A549 (cell line): ENCODE measurements around the gene DOCK9. TPM values are rescaled to one million over a fixed set of nuclear protein-coding genes. Genes with fewer than 3 reads are reported as not detected.

Experiments used
- ATAC-seq, 2 experiments: fragments of 200-7000 bp in 1 of 2; fragments of >200 bp in 1 of 2; cut with Nextera tagmentation in 1 of 2; cut with Tn5 transposase in 1 of 2; 3 replicates each; pipeline versions ENCODE4 v1.8.0 to v1.9.1; 2018 to 2020; ENCODE audit warnings: mild to moderate bottlenecking in 1 of 2, moderate library complexity in 1 of 2
- CTCF ChIA-PET: fragments of 300-600 bp; sonication (Branson Sonifier 250); formaldehyde crosslinking; extraction: SDS; loops from one replicate; lab custom pipeline; 2021; ENCODE audit warnings: antibody characterized with exemption, inconsistent platforms; lab: Yijun Ruan, JAX
- POLR2A ChIA-PET: fragments of 350-600 bp; formaldehyde crosslinking; extraction: SDS; loops from one replicate; lab custom pipeline; 2021; ENCODE audit warnings: antibody characterized with exemption, inconsistent platforms; lab: Yijun Ruan, JAX
- DNase-seq, 2 experiments: peaks; one replicate each; pipeline versions ENCODE4 v3.0.0 to v3.0.0-alpha.2; 2011 to 2016; ENCODE audit warnings: low read depth in 1 of 2, low spot score in 1 of 2
- FAIRE-seq: peaks from 2 replicates; lab custom pipeline; 2011; peaks lifted over from hg19 to GRCh38; lab: Jason Lieb, UNC
- H3K27ac ChIP-seq, 2 experiments: fragments of >200 bp; sonication (Bioruptor Twin); formaldehyde crosslinking; 3 replicates each; pipeline ENCODE4 v1.5.1; 2016 to 2017
- H3K4me1 ChIP-seq: fragments of >200 bp; sonication (Bioruptor Twin); formaldehyde crosslinking; 3 replicates; pipeline ENCODE4 v1.6.1; 2016
- H3K4me2 ChIP-seq: fragments of >200 bp; sonication (Bioruptor Twin); formaldehyde crosslinking; 3 replicates; pipeline ENCODE4 v1.6.1; 2016
- H3K4me3 ChIP-seq: fragments of >200 bp; sonication (Bioruptor Twin); formaldehyde crosslinking; 3 replicates; pipeline ENCODE4 v1.5.1; 2016
- H3K9me3 ChIP-seq: fragments of >200 bp; sonication (Bioruptor Twin); formaldehyde crosslinking; 3 replicates; pipeline ENCODE4 v1.6.1; 2016
- CBX2 ChIP-seq: fragments of 200-600 bp; sonication (generic); IDR thresholded peaks from 2 replicates; pipeline ENCODE4 v1.6.1; 2016; ENCODE audit warnings: low read depth, mild to moderate bottlenecking, borderline replicate concordance
- CBX8 ChIP-seq: fragments of 200-600 bp; sonication (generic); IDR thresholded peaks from 2 replicates; pipeline ENCODE4 v1.6.1; 2016
- CHD4 ChIP-seq: fragments of 200-600 bp; sonication (generic); IDR thresholded peaks from 2 replicates; pipeline ENCODE4 v1.6.1; 2016; ENCODE audit warnings: antibody characterized with exemption, mild to moderate bottlenecking, borderline replicate concordance
- EHF ChIP-seq: fragments of 250-450 bp; sonication (Bioruptor Pico); IDR thresholded peaks from 2 replicates; pipeline ENCODE4 v1.5.0; 2020; ENCODE audit warnings: mild to moderate bottlenecking
- EP300 ChIP-seq, 2 experiments: fragments of >200 bp; sonication (Bioruptor Twin); formaldehyde crosslinking; IDR thresholded peaks; 2 replicates in 1 of 2; 3 replicates in 1 of 2; pipeline ENCODE4 v1.6.1; 2016 to 2017
- ESRRA ChIP-seq: fragments of 150-350 bp; IDR thresholded peaks from 2 replicates; pipeline ENCODE4 v1.6.1; 2014; ENCODE audit warnings: mild to moderate bottlenecking, low read length, borderline replicate concordance
- FOXS1 ChIP-seq: fragments of 250-450 bp; sonication (Bioruptor Pico); IDR thresholded peaks from 2 replicates; pipeline ENCODE4 v1.5.0; 2020; ENCODE audit warnings: mild to moderate bottlenecking, moderate library complexity
- GATA3 ChIP-seq: IDR thresholded peaks from 2 replicates; pipeline ENCODE4 v1.6.1; 2012; ENCODE audit warnings: borderline replicate concordance
- HEYL ChIP-seq: fragments of 250-450 bp; sonication (Bioruptor Pico); IDR thresholded peaks from 2 replicates; pipeline ENCODE4 v1.8.0; 2021; ENCODE audit warnings: mild to moderate bottlenecking, moderate library complexity
- HOXB13 ChIP-seq: fragments of 250-450 bp; sonication (Bioruptor Pico); IDR thresholded peaks from 2 replicates; pipeline ENCODE4 v1.5.0; 2020; ENCODE audit warnings: low read depth, mild to moderate bottlenecking, moderate library complexity
- HOXB5 ChIP-seq: fragments of 250-450 bp; sonication (Bioruptor Pico); IDR thresholded peaks from 2 replicates; pipeline ENCODE4 v1.5.0; 2020; ENCODE audit warnings: mild to moderate bottlenecking, moderate library complexity
- JUN ChIP-seq, 2 experiments: fragments of >200 bp; sonication (Bioruptor Twin); formaldehyde crosslinking; IDR thresholded peaks; 2 replicates in 1 of 2; 3 replicates in 1 of 2; pipeline ENCODE4 v1.6.1; 2016 to 2017
- JUNB ChIP-seq: fragments of >200 bp; sonication (Bioruptor Twin); formaldehyde crosslinking; IDR thresholded peaks from 2 replicates; pipeline ENCODE4 v1.6.1; 2016
- KDM1A ChIP-seq: fragments of 200-600 bp; sonication (generic); IDR thresholded peaks from 2 replicates; pipeline ENCODE4 v1.6.1; 2016; ENCODE audit warnings: low read depth, mild to moderate bottlenecking
- MYC ChIP-seq: IDR thresholded peaks from 2 replicates; pipeline ENCODE4 v1.6.1; 2012; ENCODE audit warnings: mild to moderate bottlenecking, inconsistent platforms, low read length, improper control_type of control experiment, borderline replicate concordance
- NPAS2 ChIP-seq: fragments of 250-450 bp; sonication (Bioruptor Pico); IDR thresholded peaks from 2 replicates; pipeline ENCODE4 v1.8.0; 2022; ENCODE audit warnings: mild to moderate bottlenecking, moderate library complexity, borderline replicate concordance
- RAD21 ChIP-seq, 2 experiments: fragments of >200 bp in 1 of 2; sonication (Bioruptor Twin) in 1 of 2; formaldehyde crosslinking in 1 of 2; IDR thresholded peaks in 1 of 2; conservative IDR thresholded peaks in 1 of 2; 2 replicates in 1 of 2; 3 replicates in 1 of 2; pipeline ENCODE4 v1.6.1; 2012 to 2018; ENCODE audit warnings: inconsistent platforms in 1 of 2
- RCOR1 ChIP-seq: fragments of 150-350 bp; IDR thresholded peaks from 2 replicates; pipeline ENCODE4 v1.6.1; 2014; ENCODE audit warnings: antibody characterized with exemption, low read length, low read depth
- RFX5 ChIP-seq: fragments of 450-650 bp; IDR thresholded peaks from 2 replicates; pipeline ENCODE4 v1.7.1; 2014; ENCODE audit warnings: antibody characterized with exemption, mild to moderate bottlenecking, moderate library complexity
- RNF2 ChIP-seq: fragments of 200-600 bp; sonication (generic); IDR thresholded peaks from 2 replicates; pipeline ENCODE4 v1.6.1; 2016; ENCODE audit warnings: low read depth, mild to moderate bottlenecking, antibody characterized with exemption, moderate library complexity, borderline replicate concordance
- SMC3 ChIP-seq: fragments of >200 bp; sonication (Bioruptor Twin); formaldehyde crosslinking; IDR thresholded peaks from 3 replicates; pipeline ENCODE4 v1.6.1; 2018; ENCODE audit warnings: inconsistent platforms
- ZNF302 ChIP-seq: fragments of 250-450 bp; sonication (Bioruptor Pico); IDR thresholded peaks from 2 replicates; pipeline ENCODE4 v1.9.0; 2021; ENCODE audit warnings: inconsistent platforms, mild to moderate bottlenecking, moderate library complexity
- ZSCAN20 ChIP-seq: fragments of 250-450 bp; sonication (Bioruptor Pico); IDR thresholded peaks from 2 replicates; pipeline ENCODE4 v1.8.0; 2022; ENCODE audit warnings: mild to moderate bottlenecking, moderate library complexity
- WGBS: methylation state at CpG from one replicate; pipeline ENCODE4 v1.1.6; 2017; ENCODE audit errors: missing lambda C conversion rate; 5-methylcytosine and 5-hydroxymethylcytosine counted together
- polyA plus RNA-seq, 4 experiments: library from polyadenylated mRNA; depleted of rRNA in 3 of 4; stranded (reverse); fragments of >200 nt; fragmentation: RNase III in 1 of 4; extraction: RNeasy Plus Mini Kit Qiagen cat#74134 plus additional on column Dnase treatment in 1 of 4; gene quantifications; 2 replicates in 3 of 4; 3 replicates in 1 of 4; pipeline ENCODE4 v1.2.3, GENCODE V29; 2011 to 2017
- TF ChIP-seq, protein P1 (sequence below): fragments of 250-450 bp; sonication (Bioruptor Pico); IDR thresholded peaks from 2 replicates; pipeline ENCODE4 v1.5.0; 2020; ENCODE audit warnings: low read depth, mild to moderate bottlenecking, moderate library complexity
- TF ChIP-seq, protein P2 (sequence below): IDR thresholded peaks from 2 replicates; pipeline ENCODE4 v1.6.1; 2012
- TF ChIP-seq, protein P3 (sequence below): fragments of >200 bp; sonication (Bioruptor Twin); formaldehyde crosslinking; IDR thresholded peaks from 3 replicates; pipeline ENCODE4 v1.6.1; 2016
- TF ChIP-seq, protein P4 (sequence below): fragments of 200-600 bp; sonication (generic); IDR thresholded peaks from 2 replicates; pipeline ENCODE4 v1.6.1; 2016; ENCODE audit warnings: antibody characterized with exemption, mild to moderate bottlenecking, moderate library complexity
- TF ChIP-seq, protein P5 (sequence below): IDR thresholded peaks from 2 replicates; pipeline ENCODE4 v1.6.1; 2012; ENCODE audit warnings: low read depth, borderline replicate concordance
- TF ChIP-seq, protein P6 (sequence below): fragments of >200 bp; sonication (Bioruptor Twin); formaldehyde crosslinking; IDR thresholded peaks from 2 replicates; pipeline ENCODE4 v1.6.1; 2016

The DOCK9 gene
- polyA plus RNA-seq, 2 of the 4 experiments (the other 2 are of a cell fraction) = 34.0 to 43.9 TPM

DNA sequence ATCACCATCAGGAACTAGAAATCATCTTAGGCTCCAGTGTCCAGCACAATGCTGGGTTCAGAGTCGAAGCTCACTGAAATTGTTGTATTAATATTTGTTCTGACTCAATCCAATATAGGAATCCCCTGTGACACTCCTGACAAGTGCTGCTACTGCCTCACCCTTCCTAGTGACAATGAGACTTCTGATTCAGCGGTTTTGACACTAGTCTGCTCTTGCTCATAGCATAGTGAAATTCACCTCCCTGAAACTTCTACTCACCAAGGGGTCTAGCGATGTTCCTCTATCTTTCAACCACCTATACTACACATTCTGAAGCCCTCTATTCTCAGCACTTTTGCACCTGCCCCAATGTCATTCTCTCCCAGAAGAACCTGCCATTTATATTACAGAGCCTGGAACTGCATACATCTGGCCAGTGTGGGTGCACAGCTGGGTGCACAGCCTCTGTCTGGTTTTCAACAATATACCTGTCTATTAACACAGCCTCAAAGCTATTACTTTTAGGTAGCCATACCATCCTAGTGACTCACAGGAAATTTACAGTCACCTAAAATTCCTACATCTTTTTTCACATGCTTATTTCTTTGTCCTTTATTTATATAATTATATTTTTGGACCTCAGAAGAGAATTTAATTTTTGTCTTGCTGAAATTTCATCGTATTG, 88.3 kb downstream of the DOCK9 start:
- TF ChIP-seq JUNB = no peak
- TF ChIP-seq, protein P1, sequence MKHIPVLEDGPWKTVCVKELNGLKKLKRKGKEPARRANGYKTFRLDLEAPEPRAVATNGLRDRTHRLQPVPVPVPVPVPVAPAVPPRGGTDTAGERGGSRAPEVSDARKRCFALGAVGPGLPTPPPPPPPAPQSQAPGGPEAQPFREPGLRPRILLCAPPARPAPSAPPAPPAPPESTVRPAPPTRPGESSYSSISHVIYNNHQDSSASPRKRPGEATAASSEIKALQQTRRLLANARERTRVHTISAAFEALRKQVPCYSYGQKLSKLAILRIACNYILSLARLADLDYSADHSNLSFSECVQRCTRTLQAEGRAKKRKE (CRISPR knock-in tag) = no peak
- TF ChIP-seq HOXB5 = no peak
- no peak for TF ChIP-seq ESRRA
- TF ChIP-seq RAD21 (conservative IDR thresholded peaks at IDR 0.05 in 1 of 2, IDR thresholded peaks at IDR 0.05 in 1 of 2) = no peak
- TF ChIP-seq CBX8 = no peak
- TF ChIP-seq RCOR1 = no peak
- no peak for TF ChIP-seq RNF2
- no peak for TF ChIP-seq MYC
- TF ChIP-seq ZNF302 (CRISPR knock-in tag) = no peak
- TF ChIP-seq, protein P2, sequence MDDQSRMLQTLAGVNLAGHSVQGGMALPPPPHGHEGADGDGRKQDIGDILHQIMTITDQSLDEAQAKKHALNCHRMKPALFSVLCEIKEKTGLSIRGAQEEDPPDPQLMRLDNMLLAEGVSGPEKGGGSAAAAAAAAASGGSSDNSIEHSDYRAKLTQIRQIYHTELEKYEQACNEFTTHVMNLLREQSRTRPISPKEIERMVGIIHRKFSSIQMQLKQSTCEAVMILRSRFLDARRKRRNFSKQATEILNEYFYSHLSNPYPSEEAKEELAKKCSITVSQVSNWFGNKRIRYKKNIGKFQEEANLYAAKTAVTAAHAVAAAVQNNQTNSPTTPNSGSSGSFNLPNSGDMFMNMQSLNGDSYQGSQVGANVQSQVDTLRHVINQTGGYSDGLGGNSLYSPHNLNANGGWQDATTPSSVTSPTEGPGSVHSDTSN = no peak
- TF ChIP-seq HOXB13 (CRISPR knock-in tag) = no peak
- no peak for TF ChIP-seq NPAS2 (CRISPR knock-in tag)
- TF ChIP-seq, protein P3, sequence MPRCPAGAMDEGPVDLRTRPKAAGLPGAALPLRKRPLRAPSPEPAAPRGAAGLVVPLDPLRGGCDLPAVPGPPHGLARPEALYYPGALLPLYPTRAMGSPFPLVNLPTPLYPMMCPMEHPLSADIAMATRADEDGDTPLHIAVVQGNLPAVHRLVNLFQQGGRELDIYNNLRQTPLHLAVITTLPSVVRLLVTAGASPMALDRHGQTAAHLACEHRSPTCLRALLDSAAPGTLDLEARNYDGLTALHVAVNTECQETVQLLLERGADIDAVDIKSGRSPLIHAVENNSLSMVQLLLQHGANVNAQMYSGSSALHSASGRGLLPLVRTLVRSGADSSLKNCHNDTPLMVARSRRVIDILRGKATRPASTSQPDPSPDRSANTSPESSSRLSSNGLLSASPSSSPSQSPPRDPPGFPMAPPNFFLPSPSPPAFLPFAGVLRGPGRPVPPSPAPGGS = no peak
- no peak for TF ChIP-seq FOXS1 (CRISPR knock-in tag)
- TF ChIP-seq JUN (IDR thresholded peaks at IDR 0.05) = no peak
- no peak for TF ChIP-seq CBX2
- TF ChIP-seq HEYL = no peak
- TF ChIP-seq, protein P4, sequence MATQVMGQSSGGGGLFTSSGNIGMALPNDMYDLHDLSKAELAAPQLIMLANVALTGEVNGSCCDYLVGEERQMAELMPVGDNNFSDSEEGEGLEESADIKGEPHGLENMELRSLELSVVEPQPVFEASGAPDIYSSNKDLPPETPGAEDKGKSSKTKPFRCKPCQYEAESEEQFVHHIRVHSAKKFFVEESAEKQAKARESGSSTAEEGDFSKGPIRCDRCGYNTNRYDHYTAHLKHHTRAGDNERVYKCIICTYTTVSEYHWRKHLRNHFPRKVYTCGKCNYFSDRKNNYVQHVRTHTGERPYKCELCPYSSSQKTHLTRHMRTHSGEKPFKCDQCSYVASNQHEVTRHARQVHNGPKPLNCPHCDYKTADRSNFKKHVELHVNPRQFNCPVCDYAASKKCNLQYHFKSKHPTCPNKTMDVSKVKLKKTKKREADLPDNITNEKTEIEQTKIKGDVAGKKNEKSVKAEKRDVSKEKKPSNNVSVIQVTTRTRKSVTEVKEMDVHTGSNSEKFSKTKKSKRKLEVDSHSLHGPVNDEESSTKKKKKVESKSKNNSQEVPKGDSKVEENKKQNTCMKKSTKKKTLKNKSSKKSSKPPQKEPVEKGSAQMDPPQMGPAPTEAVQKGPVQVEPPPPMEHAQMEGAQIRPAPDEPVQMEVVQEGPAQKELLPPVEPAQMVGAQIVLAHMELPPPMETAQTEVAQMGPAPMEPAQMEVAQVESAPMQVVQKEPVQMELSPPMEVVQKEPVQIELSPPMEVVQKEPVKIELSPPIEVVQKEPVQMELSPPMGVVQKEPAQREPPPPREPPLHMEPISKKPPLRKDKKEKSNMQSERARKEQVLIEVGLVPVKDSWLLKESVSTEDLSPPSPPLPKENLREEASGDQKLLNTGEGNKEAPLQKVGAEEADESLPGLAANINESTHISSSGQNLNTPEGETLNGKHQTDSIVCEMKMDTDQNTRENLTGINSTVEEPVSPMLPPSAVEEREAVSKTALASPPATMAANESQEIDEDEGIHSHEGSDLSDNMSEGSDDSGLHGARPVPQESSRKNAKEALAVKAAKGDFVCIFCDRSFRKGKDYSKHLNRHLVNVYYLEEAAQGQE = no peak
- H3K4me2 ChIP-seq = no peak overlapping the region
- no peaks in the 10 kb centered on the region for H3K9me3 ChIP-seq
- CTCF ChIA-PET = interaction anchor here (1.1 kb wide), 1 partner anchor 9 kb away, joined by 3 read pairs; no protein-coding TSS in a partner anchor
- H3K4me3 ChIP-seq = no peak overlapping the region
- no peak overlapping the region for H3K27ac ChIP-seq
- 81% methylated on average over 4 of the region's 4 CpGs for WGBS
- no peaks in the 10 kb centered on the region for H3K4me1 ChIP-seq
- POLR2A ChIA-PET = no interaction called here
- no peak for ATAC-seq
- no peak for DNase-seq
- no peak for FAIRE-seq

DNA sequence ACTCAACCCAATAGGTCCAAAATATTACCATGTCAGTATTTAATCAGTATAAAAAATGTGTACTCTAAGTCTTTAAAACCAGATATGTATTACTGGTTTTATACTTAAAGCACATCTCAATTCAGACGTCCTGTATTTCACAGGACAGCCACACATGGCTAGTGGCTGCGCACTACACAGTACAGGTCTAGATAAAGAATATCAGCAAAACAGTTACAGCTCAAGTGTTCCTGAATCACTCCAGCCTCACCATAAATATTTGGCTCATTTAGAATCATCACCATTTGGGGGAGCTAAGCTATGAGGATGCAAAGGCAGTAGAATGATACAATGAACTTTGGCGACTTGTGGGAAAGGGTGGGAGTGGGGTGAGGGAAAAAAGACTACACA, 89.0 kb downstream of the DOCK9 start:
- no peaks in the 10 kb centered on the region for H3K9me3 ChIP-seq
- no peak for ATAC-seq
- TF ChIP-seq EHF = no peak
- TF ChIP-seq EP300 (IDR thresholded peaks at IDR 0.05) = no peak
- no peak for TF ChIP-seq ZSCAN20
- no peak for TF ChIP-seq RCOR1
- TF ChIP-seq, protein P5, sequence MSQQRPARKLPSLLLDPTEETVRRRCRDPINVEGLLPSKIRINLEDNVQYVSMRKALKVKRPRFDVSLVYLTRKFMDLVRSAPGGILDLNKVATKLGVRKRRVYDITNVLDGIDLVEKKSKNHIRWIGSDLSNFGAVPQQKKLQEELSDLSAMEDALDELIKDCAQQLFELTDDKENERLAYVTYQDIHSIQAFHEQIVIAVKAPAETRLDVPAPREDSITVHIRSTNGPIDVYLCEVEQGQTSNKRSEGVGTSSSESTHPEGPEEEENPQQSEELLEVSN = no peak
- TF ChIP-seq, protein P6, sequence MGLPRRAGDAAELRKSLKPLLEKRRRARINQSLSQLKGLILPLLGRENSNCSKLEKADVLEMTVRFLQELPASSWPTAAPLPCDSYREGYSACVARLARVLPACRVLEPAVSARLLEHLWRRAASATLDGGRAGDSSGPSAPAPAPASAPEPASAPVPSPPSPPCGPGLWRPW = no peak
- TF ChIP-seq ZNF302 (CRISPR knock-in tag) = no peak
- TF ChIP-seq CHD4 = no peak
- no peak for TF ChIP-seq ESRRA
- no peak for TF ChIP-seq GATA3
- TF ChIP-seq, protein P2 = no peak
- TF ChIP-seq JUN (IDR thresholded peaks at IDR 0.05) = no peak
- TF ChIP-seq RFX5 = no peak
- no peak for TF ChIP-seq RNF2
- TF ChIP-seq MYC = no peak
- TF ChIP-seq KDM1A = no peak
- TF ChIP-seq SMC3 = no peak

More for the DNA sequence above, 89.0 kb downstream of the DOCK9 start:
- no peaks in the 10 kb centered on the region for H3K4me1 ChIP-seq
- FAIRE-seq (no peak), DNase-seq (no peak)
- H3K4me2 ChIP-seq = no peak overlapping the region
- H3K27ac ChIP-seq = no peak overlapping the region
- POLR2A ChIA-PET = no interaction called here
- no peak overlapping the region for H3K4me3 ChIP-seq
- WGBS = 78% methylated on average over 3 of the region's 3 CpGs
- CTCF ChIA-PET = interaction anchor here (1.1 kb wide), 1 partner anchor 9 kb away, joined by 3 read pairs; no protein-coding TSS in a partner anchor
